Panc1 (cell line): Measurements from ENCODE around the gene ATP11C. TPM values are rescaled to one million over a fixed set of nuclear protein-coding genes. Genes with fewer than 3 reads are reported as not detected.
A peak's percentile ranks its signal among the peaks of the same experiment; 100 is the strongest.

ENCODE experiments used
- ATAC-seq: fragments of 200-7000 bp; cut with Tn5 transposase; 2 replicates; pipeline ENCODE4 v1.9.1; 2020; ENCODE audit warnings: mild to moderate bottlenecking, moderate library complexity
- BruUV-seq: library from RNA; stranded (reverse); fragments of 400-500 nt; replicated peaks from 2 replicates; lab custom pipeline; 2021; lab: Mats Ljungman, UMichigan
- CTCF ChIA-PET: fragments of 300-600 bp; sonication (Branson Sonifier 250); formaldehyde crosslinking; loops from one replicate; lab custom pipeline; 2022; ENCODE audit warnings: antibody characterized with exemption; lab: Charles Lee
- POLR2A ChIA-PET: fragments of 300-600 bp; sonication (Branson Sonifier 250); formaldehyde crosslinking; loops from one replicate; lab custom pipeline; 2022; ENCODE audit warnings: antibody characterized with exemption; lab: Charles Lee
- DNase-seq: peaks from one replicate; pipeline ENCODE4 v3.0.0-alpha.2; 2010; ENCODE audit warnings: low read depth, low spot score
- H3K27ac ChIP-seq: 2 replicates; pipeline ENCODE4 v1.5.1; 2011; ENCODE audit warnings: mild to moderate bottlenecking, low read length, inconsistent platforms
- H3K27me3 ChIP-seq: fragments of 200-500 bp; sonication (Bioruptor generic); 2 replicates; pipeline ENCODE4 v1.6.0; 2014; ENCODE audit warnings: low read length, inconsistent platforms; ENCODE audit not compliant: control insufficient read depth, insufficient read depth
- H3K36me3 ChIP-seq: fragments of 200-500 bp; sonication (Bioruptor generic); 2 replicates; pipeline ENCODE4 v1.5.1; 2014; ENCODE audit warnings: inconsistent platforms, mild to moderate bottlenecking, low read length, moderate library complexity; ENCODE audit not compliant: control insufficient read depth, insufficient read depth
- H3K4me1 ChIP-seq: 2 replicates; pipeline ENCODE4 v1.5.1; 2011; ENCODE audit warnings: inconsistent platforms, mild to moderate bottlenecking, low read length, moderate library complexity; ENCODE audit not compliant: control insufficient read depth, insufficient read depth
- H3K4me3 ChIP-seq, 2 experiments: 2 replicates each; pipeline ENCODE4 v1.5.1; 2011 to 2012; ENCODE audit warnings: low read depth in 2 of 2, low read length in 2 of 2, mild to moderate bottlenecking in 2 of 2, inconsistent platforms in 1 of 2, moderate library complexity in 1 of 2
- H3K9me3 ChIP-seq: fragments of 200-500 bp; sonication (Bioruptor generic); 2 replicates; pipeline ENCODE4 v1.5.1; 2014; ENCODE audit warnings: low read depth, mild to moderate bottlenecking, inconsistent platforms, low read length, moderate library complexity; ENCODE audit not compliant: control insufficient read depth, insufficient read depth
- CTCF ChIP-seq: fragments of 450-650 bp; IDR thresholded peaks from 2 replicates; pipeline ENCODE4 v1.5.1; 2017; ENCODE audit warnings: mild to moderate bottlenecking
- POLR2AphosphoS5 ChIP-seq: IDR thresholded peaks from 2 replicates; pipeline ENCODE4 v1.6.1; 2012; ENCODE audit warnings: mild to moderate bottlenecking, low read depth, low read length, moderate library complexity
- REST ChIP-seq, 2 experiments: IDR thresholded peaks; 2 replicates each; pipeline ENCODE4 v1.6.1; 2011 to 2012; ENCODE audit warnings: low read depth in 2 of 2, control low read depth in 1 of 2, low read length in 1 of 2, mild to moderate bottlenecking in 1 of 2, moderate library complexity in 1 of 2; ENCODE audit not compliant: insufficient read depth in 1 of 2
- in situ Hi-C: cut with HindIII; loops from 2 replicates; pipeline ENCODE4 v1.10.0; 2016; ENCODE audit warnings: low sequenced_read_pairs, low pct_unique_long_range_greater_than_20kb
- intact Hi-C: fragments of 100-400 bp; cut with micrococcal nuclease; formaldehyde crosslinking; loops from one replicate; pipeline ENCODE4 v1.10.0; 2022; ENCODE audit not compliant: unreplicated experiment
- total RNA-seq: library from RNA; stranded (reverse); gene quantifications from one replicate; pipeline ENCODE4 v1.2.1, GENCODE V29; 2021; ENCODE audit not compliant: unreplicated experiment

Gene ATP11C
- total RNA-seq, 1 experiment from 2014 or later = 61.3 TPM

- in situ Hi-C loops = no loop called here
- no peak overlapping the region for H3K4me3 ChIP-seq
These were observed 34.9 kb upstream of the ATP11C start for GRCh38 chrX:139967750-139968149.

GRCh38 chrX:139967300-139967699, 34.4 kb upstream of the ATP11C start:
- peaks cover 2% of the 10 kb centered on the region; the same call in 1 of the 2 replicates for H3K27me3 ChIP-seq
- DNase-seq (no peak), ATAC-seq (no peak; the same call in 1 of the 2 replicates)
- H3K27ac ChIP-seq = no peak overlapping the region
- H3K4me3 ChIP-seq = no peak overlapping the region
- TF ChIP-seq CTCF (peak; percentile 70), REST (IDR thresholded peaks at IDR 0.05; ENCODE audit: insufficient read depth in 1 of 2, low read depth in 2 of 2, low read length in 1 of 2) (no peak)
- H3K36me3 ChIP-seq = no peaks in the 10 kb centered on the region
- POLR2A ChIA-PET = no interaction called here
- H3K4me1 ChIP-seq = no peaks in the 10 kb centered on the region
- H3K9me3 ChIP-seq = no peaks in the 10 kb centered on the region
- CTCF ChIA-PET = interaction anchor here (0.5 to 0.6 kb wide), 2 partner anchors 8 to 34 kb away, joined by 3 to 8 read pairs; partner anchors contain the start of gene ATP11C
- no TSS peak for BruUV-seq
- intact Hi-C loops (no loop called here), in situ Hi-C loops (no loop called here)

More at GRCh38 chrX:139967750-139968149, 34.9 kb upstream of the ATP11C start:
- no TSS peak for BruUV-seq
- intact Hi-C loops = no loop called here
- no peak for TF ChIP-seq POLR2AphosphoS5
- no peak for TF ChIP-seq REST (IDR thresholded peaks at IDR 0.05; ENCODE audit: insufficient read depth in 1 of 2, low read depth in 2 of 2, low read length in 1 of 2)
- no peak for ATAC-seq
- ChIA-PET CTCF (interaction anchor here (0.5 kb wide), 1 partner anchor 8 kb away, joined by 8 read pairs; no protein-coding TSS in a partner anchor), POLR2A (no interaction called here)
- Histone ChIP-seq H3K27ac (no peak overlapping the region), H3K27me3 (peaks cover 2% of the 10 kb centered on the region; the same call in 1 of the 2 replicates), H3K36me3 (no peaks in the 10 kb centered on the region), H3K4me1 (no peaks in the 10 kb centered on the region), H3K9me3 (no peaks in the 10 kb centered on the region)
- DNase-seq = no peak
